EH (cell line): ENCODE results near the gene OVOL1.

Source experiments
- DNase-seq: peaks from one replicate; pipeline ENCODE4 v3.0.0-alpha.2; 2015; ENCODE audit warnings: low read depth

Gene OVOL1

DNA sequence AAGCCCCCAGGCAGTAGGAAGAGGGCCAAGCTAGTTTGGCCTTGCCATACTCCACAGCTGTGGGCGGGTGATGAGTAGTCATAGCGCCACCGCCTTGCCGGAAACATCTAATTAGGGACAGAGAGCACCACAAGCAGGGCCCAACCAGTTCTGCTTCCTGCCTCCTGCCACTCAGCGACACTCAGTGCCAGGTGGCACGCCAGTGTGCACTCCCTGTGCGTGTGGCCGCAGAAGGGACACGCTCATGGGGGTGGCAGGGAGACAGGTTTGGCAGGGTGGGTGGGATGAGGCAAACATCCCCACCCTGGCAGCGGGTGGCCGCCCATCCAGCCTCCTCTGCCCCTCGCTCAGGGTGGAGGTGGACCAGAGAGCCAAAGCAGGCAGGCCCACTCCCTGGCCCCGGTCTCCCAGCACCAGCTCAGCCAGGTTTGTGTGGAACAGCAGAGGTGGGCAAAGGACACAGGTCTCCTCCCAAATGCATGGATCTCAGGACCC is 4.9 kb downstream of the OVOL1 start:
- DNase-seq, result peak; percentile 49

GRCh38 chr11:65792456-65792855 is 5.6 kb downstream of the OVOL1 start:
- no peak for DNase-seq

GRCh38 chr11:65793144-65793581 is 6.3 kb downstream of the OVOL1 start:
- DNase-seq, result no peak

DNA sequence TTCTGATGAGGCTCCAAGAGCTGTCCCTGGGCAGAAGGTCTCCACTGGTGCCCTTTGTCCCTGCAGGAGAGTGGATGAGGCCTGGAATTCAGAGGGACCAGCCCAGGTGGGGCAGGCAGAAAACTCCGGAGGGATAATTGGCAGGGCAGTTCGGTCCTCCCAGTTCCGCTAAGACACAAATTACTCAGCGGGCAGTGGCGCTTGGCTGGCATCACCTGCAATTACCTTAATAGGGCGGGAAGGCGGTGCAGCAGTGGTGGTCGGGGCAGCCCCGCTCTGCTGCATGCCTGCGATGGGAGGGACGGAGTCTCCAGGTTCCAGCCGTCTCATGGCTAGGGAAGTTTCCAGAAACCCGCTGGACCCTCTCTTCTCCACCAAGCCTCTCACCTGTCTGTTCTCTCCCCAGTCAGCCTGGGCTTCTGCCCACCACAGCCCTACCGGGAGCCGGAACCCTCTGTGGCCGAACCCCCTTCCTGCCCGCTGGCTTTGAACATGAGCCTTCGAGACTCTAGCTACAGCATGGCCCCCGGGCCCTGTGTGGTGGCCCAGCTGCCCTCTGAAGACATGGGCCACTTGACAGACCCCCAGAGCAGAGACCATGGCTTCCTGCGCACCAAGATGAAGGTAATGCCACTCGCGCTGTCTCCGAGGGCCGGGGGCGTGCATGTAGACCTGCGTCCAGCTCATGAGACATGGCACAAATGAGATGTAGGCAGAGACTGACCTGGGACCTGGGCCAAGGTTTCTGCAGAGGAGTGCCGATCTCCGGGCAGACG is 7.0 kb downstream of the OVOL1 start:
- DNase-seq, result no peak

GRCh38 chr11:65794570-65795510 is 8.0 kb downstream of the OVOL1 start:
- no peak for DNase-seq

DNA sequence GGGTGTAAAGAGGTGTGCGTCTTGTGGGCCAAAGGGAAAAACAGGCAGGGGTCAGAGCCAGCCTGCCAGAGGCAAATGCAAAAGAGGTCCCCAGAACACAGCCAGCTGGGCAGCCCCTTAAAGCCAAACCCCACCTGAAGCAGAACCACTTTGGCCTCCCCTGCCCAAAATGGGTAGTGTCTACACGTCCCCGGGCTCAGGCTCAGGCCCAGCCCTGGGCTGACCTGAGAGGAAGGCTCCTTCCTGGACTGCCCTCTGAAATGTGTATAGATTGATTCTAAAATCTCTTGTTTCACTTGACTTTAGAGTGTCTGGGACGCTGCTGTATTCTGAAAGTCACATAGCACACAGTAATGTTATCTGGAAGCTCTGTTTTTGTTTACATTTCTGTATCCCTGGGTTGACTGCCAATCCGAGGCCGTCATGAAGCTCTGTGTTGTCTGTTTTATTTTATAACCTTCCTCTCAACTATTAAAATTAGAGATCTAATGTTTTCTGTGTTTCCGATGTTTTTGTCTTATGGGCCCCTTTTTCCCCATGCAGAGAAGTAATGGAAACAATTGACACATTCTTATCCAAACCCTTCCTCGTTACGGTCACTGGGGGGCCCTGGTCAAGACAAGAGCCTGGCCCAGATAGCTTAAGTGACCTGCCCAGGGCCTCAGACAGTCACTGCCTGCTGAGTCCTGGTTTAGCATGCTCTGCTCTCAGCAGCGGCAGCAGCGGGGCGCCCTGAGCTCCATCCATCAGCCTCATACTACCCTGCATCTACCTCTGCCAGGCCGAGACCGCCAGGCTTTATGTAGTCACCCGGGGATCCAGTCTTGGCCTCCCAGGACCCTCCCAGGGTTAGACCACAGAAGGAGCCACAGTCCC is 10.1 kb downstream of the OVOL1 start:
- DNase-seq, result no peak

DNA sequence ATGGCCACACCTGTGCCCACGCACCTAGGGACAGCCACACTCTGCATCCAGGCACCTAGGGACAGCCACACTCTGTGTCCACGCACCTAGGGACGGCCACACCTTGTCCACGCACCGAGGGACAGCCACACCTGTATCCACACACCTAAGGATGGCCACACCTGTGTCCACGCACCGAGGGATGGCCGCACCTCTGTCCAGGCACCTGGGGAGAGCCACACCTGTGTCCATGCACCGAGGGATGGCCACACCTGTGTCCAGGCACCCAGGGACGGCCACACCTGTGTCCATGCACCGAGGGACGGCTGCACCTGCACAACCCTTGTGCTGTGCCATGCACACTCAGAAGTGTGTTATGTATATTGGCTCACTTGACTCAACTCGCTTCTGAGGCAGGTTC is 10.8 kb downstream of the OVOL1 start:
- no peak for DNase-seq

DNA sequence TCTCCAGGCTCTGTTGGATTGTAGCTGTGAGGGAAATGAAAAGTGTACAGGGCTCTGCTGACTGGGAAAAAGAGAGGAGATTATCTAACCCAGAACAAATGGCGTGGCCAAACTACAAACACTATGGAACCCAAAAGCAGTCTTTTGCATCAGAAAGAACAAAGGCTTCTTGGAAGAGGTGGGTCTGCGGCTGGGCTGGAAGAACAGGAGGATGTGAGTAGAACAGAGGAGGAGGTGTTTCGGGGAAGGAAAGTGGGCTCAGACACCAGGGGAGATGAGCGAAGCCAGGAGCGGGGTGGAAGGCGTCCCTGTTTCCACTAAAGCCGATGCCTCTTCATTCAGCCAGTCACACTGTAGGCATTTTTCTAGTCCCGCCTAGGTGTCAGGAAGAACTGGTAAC is 12.0 kb downstream of the OVOL1 start:
- DNase-seq, result no peak

DNA sequence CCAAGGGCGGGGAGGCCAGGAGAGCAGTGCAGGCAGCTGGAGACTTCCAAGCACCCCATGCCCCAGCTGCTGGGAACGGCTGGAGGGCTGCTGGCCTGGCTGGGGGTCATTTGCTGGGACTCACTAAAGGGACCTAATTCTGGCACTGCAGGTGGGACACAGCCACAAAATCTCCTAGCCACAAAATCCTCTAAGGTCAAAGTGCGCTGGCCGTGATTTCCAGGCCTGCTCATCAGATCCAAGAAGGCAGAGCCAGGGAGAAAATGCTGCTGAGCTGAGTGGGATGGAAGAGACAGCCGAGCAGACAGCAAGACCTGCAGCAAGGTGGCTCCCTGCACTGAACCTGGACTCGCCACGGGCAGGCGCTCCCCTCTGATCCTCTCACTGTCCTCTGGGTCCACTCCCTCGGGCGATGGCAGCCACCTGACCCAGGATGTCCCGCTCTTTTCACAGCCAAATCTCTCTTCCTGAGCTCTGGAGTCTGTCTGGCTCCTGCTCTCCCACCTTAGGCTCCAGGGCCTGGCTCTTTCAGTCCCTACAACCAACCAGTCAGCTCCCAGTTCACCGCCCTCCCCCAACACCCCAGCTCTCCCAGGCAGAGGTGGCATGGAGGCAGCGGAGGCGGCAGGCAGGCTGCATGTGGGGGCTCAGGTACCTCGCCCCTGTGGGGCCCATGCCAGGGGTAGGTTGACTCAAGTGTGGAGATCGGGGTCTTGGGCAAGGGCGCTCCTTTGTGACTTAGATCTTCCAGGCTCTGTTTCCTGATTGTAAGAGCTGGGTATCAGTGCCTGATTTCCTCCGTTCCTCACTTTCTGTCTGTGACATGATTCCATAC is 14.5 kb downstream of the OVOL1 start:
- DNase-seq, result no peak

DNA sequence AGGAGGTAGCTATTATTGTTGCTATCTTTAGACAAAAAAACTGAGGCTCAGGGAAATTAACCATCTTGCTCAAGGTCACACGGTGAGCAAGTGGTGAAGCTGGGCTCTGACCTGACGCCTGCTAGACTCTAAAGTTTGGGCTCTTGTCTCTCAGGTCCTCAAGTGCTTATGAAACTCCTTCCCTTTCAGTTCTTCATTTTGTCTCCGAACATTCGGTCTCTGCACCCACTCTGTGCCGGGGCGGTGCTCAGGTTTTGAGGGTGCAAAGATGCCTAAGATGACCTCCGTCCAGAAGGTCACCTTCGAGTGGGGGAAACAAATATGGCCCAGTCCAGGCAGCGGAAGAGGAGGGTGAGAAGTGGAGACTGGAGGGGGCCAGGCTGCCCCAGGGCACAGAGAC is 16.0 kb downstream of the OVOL1 start:
- no peak for DNase-seq

DNA sequence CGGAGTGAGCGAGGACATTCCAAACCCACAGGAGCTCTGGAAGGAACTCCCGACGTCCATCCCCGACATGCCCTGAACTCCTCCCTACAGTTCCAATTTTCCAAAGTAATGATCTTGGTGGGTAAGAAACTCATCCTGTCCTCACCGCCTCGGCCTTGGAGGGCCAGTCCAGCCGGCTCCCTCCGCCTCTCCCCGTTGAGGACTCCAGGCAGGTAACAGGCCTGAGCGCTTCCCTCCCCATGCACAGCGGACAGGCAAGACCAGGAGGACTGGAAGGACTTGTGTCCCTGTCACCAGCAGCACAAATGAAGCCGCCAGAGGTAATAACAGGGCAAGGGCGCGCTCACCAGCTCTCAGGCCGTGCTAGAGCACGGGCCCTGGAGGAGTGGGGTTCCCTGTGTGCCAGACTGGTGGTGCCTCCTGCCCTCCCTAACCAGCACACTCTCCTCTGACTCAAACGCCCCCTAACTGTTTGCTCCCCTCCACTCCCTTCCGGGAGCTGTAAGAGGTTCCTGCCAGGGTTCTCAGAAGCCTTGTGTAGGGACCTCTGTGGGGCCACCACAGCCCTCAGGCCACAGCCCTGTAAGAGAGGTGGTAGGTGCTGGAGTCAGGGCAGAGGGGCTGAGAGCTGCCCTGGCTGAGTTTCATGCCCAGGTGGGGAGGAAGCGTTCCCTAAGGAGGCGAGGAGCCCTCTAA is 17.1 kb downstream of the OVOL1 start:
- DNase-seq, result no peak

DNA sequence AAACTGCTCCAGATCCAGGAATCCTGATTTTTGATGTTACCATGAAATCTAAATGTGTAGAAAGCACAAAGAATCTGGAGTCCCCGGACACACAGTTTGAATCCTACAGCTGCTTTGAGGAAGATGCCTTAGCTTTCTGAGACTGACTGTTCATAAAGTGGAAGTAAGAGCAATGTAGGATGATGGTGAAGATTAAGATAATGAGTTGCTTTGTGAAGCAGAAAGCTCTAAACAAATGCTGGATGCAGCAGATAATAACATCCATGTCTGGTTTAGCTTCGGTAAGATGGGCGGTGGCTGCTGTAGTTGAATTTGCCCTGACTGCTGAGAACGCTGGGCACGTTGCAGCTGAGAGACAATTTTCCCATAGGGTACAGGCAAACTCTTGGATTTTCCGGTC is 20.1 kb downstream of the OVOL1 start:
- no peak for DNase-seq

GRCh38 chr11:65808744-65809341 is 22.0 kb downstream of the OVOL1 start:
- no peak for DNase-seq

DNA sequence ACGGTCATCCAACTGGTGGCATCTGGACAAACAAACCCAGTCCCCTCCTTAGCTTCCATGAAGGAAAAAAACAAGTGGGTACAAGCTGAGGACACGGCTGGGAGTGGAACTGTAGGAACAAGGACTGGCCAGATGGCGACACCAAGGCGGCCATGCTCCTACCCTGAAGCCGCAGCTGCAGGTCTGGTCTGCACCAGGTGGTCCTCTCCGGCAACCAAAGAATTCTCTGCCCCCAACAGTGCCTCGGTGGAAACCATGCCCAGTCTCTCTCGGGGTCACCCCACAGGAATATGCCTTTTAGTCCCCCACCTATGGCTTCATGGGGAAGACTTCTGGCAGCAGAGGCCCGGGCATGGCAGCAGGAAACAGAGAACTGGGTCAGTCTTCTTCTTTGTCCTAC is 22.6 kb downstream of the OVOL1 start:
- no peak for DNase-seq

DNA sequence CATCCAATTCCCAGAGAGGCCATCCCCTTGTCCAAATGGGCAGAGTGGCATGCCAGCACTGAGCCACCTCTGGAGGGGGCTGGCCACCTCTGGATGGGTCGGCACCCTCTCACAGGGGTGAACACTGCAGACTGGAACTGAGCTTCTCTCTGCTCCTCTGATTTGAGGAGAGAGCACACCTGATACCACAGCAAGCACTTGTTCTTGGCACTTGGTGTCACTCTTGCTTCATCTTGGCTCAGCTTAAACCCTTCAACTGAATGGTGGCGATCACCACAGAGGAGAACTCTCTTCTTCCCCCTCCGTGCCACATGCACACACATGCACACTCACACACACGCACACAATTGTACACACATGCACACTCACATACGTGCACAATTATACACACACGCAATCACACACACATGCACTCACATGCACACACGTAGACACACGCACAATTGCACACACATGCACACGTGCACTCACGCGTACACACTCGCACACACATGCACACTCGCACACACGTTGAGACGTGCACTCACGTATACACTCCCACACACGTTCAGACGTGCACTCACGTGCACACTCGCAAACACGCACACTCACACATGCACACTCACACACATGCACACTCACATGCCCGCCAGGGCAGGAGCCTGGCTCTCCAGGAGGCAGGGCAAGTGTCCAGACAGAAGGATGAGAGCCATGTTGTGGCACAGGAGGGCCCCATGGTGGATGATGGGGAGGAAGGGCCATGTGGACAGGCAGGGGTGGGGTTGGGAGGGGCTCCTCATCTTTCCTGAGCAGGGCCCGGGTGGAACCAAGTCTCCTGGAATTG is 23.4 kb downstream of the OVOL1 start:
- DNase-seq, result no peak

DNA sequence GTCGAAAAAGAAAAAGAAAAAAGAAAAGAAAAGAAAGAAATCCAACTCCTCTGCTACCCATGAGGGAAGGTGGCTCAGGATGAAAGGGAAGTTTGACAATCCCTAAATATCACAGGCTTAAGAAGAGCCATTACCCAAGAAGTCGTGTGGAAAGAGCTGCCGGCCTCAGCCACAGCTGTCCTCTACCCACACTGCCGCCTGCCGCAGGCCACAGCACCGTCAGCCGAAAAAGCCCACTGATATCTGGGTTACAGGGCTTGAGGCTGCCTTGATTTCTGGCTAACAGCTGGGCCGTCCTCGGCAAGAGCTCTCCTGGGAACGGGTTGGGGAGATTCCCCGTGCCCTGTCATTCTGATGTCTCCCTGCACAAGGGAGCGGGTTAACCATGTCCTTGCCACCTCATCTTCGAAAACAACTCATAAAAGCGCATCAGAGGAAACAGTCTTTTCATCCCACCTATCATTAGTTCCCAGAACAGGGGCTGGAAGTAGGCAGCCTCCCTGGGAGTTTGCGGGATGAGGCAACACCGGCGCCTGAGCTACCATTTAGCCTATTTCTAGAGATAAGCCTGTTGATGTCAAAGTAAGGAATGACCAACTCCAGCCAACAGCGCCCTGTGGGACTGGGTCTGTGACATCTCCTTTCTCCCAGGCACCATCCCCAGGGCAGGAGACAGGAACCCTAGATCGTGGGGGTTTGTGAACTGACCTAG is 25.1 kb downstream of the OVOL1 start:
- DNase-seq, result no peak

- DNase-seq, result peak; percentile 20
Measured at GRCh38 chr11:65814131-65814985, 27.5 kb downstream of the OVOL1 start.
